CD4-positive, alpha-beta T cell treated with Interleukin-10 for 1 hour (primary cell): ENCODE results near the gene SHOX.
"Not testable (repeated sequence)": the region's sequence is repeated elsewhere in the genome, so short reads cannot be mapped to it uniquely, and the experiment has no call there.

ENCODE experiments used
- DNase-seq: peaks from one replicate; pipeline ENCODE4 v3.0.0-alpha.2; 2020

SHOX gene

DNA sequence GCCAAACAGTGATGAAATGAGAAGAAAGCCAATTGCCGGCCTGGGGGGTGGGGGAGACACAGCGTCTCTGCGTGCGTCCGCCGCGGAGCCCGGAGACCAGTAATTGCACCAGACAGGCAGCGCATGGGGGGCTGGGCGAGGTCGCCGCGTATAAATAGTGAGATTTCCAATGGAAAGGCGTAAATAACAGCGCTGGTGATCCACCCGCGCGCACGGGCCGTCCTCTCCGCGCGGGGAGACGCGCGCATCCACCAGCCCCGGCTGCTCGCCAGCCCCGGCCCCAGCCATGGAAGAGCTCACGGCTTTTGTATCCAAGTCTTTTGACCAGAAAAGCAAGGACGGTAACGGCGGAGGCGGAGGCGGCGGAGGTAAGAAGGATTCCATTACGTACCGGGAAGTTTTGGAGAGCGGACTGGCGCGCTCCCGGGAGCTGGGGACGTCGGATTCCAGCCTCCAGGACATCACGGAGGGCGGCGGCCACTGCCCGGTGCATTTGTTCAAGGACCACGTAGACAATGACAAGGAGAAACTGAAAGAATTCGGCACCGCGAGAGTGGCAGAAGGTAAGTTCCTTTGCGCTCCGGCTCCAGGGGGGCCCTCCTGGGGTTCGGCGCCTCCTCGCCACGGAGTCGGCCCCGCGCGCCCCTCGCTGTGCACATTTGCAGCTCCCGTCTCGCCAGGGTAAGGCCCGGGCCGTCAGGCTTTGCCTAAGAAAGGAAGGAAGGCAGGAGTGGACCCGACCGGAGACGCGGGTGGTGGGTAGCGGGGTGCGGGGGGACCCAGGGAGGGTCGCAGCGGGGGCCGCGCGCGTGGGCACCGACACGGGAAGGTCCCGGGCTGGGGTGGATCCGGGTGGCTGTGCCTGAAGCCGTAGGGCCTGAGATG is at the start of gene SHOX:
SHOX (plus strand) TSS at position 180 of the 885 bp plus-strand sequence; CDS start at position 287, 107 bp downstream.
- DNase-seq, result no peak

GRCh38 chrX:581066-581465 is 49.5 kb upstream of the SHOX start:
- DNase-seq, result no peak

GRCh38 chrX:581720-582298 is 48.8 kb upstream of the SHOX start:
- DNase-seq, result no peak

- DNase-seq, result no peak
Measured at GRCh38 chrX:584572-584971, 46.0 kb upstream of the SHOX start.

GRCh38 chrX:585115-585808 is 45.3 kb upstream of the SHOX start:
- DNase-seq, result no peak

DNA sequence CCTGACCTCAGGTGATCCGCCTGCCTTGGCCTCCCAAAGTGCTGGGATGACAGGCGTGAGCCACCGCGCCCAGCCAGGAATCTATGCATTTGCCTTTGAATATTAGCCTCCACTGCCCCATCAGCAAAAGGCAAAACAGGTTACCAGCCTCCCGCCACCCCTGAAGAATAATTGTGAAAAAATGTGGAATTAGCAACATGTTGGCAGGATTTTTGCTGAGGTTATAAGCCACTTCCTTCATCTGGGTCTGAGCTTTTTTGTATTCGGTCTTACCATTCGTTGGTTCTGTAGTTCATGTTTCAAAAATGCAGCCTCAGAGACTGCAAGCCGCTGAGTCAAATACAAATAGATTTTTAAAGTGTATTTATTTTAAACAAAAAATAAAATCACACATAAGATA is 44.2 kb upstream of the SHOX start:
- DNase-seq, result no peak

DNA sequence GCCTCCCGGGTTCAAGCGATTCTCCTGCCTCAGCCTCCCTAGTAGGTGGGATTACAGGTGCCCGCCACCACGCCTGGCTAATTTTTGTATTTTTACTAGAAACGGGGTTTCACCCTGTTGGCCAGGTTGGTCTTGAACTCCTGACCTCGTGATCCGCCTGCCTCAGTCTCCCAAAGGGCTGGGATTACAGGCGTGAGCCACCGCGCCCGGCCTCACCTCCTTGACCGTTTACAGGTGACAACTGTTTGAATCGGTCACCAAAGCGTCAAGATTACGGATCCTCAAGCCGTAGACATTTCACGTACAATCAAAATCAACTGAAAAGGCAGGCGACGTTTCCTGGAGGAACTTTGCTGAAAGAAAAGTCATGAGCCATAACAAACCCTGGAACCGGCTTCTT is 41.3 kb upstream of the SHOX start:
- not testable (repeated sequence) for DNase-seq

- DNase-seq, result no peak
Measured at GRCh38 chrX:590693-591404, 39.7 kb upstream of the SHOX start.

DNA sequence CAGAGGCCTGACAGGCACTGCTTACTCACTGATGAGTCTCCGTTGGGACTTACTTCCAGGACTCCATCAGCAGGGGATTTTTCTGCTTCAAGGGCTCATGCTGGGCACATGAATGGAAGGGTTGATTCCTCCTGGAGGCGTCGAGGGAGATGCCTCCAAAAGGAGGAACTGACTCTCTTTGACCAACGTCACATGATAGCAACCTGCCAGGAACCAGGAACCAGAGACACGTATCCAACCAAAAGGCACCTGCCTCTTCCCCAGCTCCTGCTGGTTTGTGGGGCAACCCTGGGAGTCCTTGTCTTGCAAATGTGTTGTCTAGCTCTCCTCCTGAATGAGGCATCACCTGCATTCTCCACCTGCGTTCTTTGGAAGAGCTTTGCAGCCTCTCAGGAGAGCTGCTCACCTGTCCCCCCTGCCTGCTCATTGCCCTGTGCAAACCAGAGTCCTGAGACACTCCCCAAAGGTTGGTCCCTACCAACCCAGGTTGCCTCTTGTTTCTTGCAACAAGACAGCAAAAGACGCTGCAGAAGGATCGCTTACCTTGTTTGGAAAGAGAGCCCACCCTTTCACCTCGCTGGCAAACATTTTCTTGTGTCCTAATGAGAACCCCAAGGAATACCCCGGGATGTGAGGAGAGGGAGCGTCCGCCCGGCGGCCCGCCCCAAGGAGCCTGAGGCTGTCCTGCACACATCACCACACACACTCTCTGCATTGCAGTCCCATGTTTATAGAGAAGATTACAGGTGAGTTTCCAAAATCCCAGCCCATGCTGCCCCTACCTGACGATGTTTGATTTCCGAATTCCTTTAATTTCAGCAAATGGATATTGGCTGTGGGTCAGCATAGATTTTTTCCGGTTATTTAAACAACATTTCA is 30.5 kb upstream of the SHOX start:
- DNase-seq, result no peak

DNA sequence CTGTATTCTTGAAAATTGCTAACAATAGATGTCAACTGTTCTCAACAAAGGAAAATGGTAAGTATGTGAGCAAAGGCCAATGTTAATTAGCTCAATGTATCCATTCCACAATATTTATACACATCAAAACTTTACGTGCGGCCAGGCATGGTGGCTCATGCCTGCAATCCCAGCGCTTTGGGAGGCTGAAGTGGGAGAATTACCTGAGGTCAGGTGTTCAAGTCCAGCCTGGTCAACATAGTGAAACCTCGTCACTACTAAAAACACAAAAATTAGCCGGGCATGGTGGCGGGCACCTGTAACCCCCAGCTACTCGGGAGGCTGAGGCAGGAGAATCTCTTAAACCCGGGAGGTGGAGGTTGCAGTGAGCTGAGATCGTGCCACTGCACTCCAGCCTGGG is 27.6 kb upstream of the SHOX start:
- DNase-seq, result not testable (repeated sequence)

DNA sequence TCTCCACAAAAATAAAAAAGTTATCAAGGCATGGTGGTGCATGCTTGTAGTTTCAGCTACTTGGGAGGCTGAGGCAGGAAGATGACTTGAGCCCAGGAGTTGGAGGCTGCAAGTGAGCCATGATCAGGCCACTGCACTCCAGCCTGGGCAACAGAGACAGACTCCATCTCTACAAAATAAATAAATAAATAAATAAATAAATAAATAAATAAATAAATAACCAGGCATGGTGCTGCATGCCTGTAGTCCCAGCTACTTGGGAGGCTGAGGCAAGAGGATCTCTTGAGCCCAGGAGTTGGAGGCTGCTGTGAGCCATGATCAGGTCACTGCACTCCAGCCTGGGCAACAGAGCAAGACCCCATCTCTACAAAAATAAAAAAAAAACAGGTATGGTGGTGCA is 26.0 kb upstream of the SHOX start:
- not testable (repeated sequence) for DNase-seq

- not testable (repeated sequence) for DNase-seq
Measured at GRCh38 chrX:608088-608487, 22.5 kb upstream of the SHOX start.

GRCh38 chrX:614136-614535 is 16.5 kb upstream of the SHOX start:
- no peak for DNase-seq

DNA sequence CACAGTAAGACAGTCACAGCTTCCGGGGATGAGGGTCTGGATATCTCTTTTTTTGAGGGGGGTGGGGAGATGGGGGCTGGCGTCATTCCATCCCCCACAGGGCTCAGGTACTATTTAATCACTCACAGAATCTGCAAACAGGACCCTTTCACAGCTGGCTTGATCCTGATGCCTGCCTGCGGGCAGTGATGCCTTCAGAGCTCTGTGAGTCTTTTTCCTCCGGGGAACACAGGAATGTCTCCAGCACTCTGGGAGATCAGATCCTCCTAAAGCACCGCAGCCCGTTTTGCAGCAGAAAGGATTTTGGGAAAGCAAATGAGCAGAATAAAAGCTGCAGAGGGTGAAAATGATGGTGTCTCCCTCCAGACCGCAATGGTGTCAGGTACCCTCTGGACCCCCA is 13.2 kb upstream of the SHOX start:
- no peak for DNase-seq

GRCh38 chrX:617891-618290 is 12.7 kb upstream of the SHOX start:
- no peak for DNase-seq

DNA sequence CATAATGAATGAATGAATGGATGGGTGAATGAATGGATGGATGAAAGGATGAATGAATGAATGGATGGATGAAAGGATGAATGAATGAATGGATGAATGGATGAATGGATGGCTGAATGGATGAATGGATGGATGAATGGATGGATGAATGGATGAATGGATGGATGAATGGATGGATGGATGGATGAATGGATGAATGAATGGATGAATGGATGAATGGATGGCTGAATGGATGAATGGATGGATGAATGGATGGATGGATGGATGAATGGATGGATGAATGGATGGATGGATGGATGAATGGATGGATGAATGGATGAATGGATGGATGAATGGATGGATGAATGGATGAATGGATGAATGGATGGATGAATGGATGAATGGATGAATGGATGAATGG is 12.3 kb upstream of the SHOX start:
- not testable (repeated sequence) for DNase-seq

GRCh38 chrX:618761-619450 is 11.7 kb upstream of the SHOX start:
- DNase-seq, result no peak

- no peak for DNase-seq
Measured at GRCh38 chrX:619451-619811, 11.2 kb upstream of the SHOX start.

DNA sequence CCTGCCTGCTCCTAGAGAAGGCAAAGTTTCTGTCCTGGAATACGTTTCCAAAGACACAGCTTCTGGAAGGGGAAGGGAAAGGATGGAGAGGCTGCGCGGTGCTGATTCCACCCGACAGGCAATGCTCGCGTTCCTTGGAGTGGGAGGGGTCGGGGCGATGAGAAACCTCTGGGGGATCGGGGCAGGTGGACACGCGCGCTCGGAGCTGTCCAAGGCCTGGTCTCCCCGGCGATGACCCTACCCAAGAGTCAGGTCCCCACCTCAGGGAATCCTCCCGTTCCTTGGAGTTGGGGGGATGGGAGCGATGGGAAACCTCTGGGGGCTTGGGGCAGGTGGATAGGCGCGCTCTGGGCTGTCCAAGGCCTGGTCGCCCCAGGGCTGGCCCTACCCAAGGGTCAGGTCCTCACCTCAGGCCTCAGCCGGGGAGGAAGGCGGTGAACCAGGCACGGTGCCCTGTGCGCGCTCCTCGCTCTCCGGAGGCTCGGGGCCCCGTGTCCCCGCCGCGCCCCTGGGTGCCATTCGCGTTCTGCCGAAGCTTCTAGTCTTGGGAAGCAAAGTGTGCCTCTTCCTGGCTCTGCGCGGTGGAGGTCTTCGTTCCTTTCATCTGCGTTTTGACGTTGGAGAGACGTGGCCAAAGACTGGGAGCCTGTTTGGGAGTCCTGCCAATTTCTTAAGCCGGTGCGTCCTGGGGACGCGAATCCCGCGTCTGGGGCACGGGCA is 10.6 kb upstream of the SHOX start:
- no peak for DNase-seq

- DNase-seq, result no peak
Measured at GRCh38 chrX:621705-622503, 8.7 kb upstream of the SHOX start.
